Natural killer cell treated with Interleukin-12 subunit alpha and Interleukin-12 subunit beta and Interleukin-15 and Interleukin-18, amount 100 ng/mL, for 72 hours (primary cell): ENCODE results near the gene CLSTN3. TPM values are rescaled to one million over a fixed set of nuclear protein-coding genes. Genes with fewer than 3 reads are reported as not detected.

Source experiments
- ATAC-seq, 2 donors: fragments of 150-1000 bp; cut with Tn5 transposase in 1 of 2; sonication (Bioruptor Pico), chemical (Tn5 transposase) in 1 of 2; 2 replicates each; pipeline ENCODE4 v1.10.0; 2021
- DNase-seq: peaks from one replicate; pipeline ENCODE4 v3.0.0; 2022; ENCODE audit warnings: low spot score
- H3K27ac Mint-ChIP-seq, 2 donors: 1 replicate in 1 of 2; 2 replicates in 1 of 2; pipeline ENCODE4 v1.8.0; 2022; ENCODE audit warnings: mixed read lengths in 2 of 2, mild to moderate bottlenecking in 1 of 2, moderate library complexity in 1 of 2
- H3K27me3 Mint-ChIP-seq, 2 donors: 1 replicate in 1 of 2; 2 replicates in 1 of 2; pipeline ENCODE4 v1.8.0; 2022; ENCODE audit warnings: mixed read lengths in 2 of 2
- H3K36me3 Mint-ChIP-seq: one replicate; pipeline ENCODE4 v1.8.0; 2022; ENCODE audit warnings: mixed read lengths
- H3K4me1 Mint-ChIP-seq, 2 donors: 1 replicate in 1 of 2; 2 replicates in 1 of 2; pipeline ENCODE4 v1.8.0; 2022; ENCODE audit warnings: low read depth in 2 of 2, mixed read lengths in 2 of 2, mild to moderate bottlenecking in 1 of 2
- H3K4me3 Mint-ChIP-seq: one replicate; pipeline ENCODE4 v1.8.0; 2022; ENCODE audit warnings: mixed read lengths
- H3K9me3 Mint-ChIP-seq: 2 replicates; pipeline ENCODE4 v1.8.0; 2022; ENCODE audit warnings: mixed read lengths
- total RNA-seq, 2 donors: library from RNA; stranded (reverse); gene quantifications; one replicate each; pipeline ENCODE4 v1.2.3, GENCODE V29; 2022

The CLSTN3 gene
- total RNA-seq, 2 donors from 2014 or later = 36.3 to 40.0 TPM

DNA sequence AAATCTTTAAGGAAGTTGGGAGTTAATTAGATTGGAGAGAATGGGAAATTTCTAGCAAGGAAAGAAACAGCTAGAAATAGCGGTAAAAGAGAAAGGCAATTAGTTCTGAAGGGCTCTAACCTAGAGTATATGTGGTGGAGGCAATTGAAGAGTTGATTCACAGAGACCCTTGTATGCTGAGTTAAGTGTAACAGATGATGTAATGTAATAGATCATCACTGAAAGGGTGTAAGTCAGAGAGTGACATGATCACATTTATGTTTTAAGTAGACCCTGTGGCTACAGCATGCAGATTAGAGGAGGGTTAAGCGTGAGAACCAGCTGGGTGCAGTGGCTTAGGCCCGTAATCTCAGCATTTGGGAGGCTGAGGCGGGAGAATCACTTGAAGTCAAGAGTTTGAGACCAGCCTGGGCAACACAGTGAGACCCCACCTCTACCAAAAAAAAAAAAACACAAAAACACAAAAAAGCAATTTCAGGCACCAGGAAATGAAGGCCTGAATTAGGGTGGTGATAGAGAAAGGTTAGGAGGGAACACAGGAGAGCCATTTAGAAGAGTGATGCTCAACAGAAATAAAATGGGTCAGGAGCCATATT, 4.4 kb upstream of the CLSTN3 start:
- H3K4me1 Mint-ChIP-seq = peaks cover 11 to 25% of the 10 kb centered on the region in 2 donors
- no peaks in the 10 kb centered on the region for H3K9me3 Mint-ChIP-seq
- ATAC-seq (no peak), DNase-seq (no peak)
- H3K27ac Mint-ChIP-seq = peak overlapping the region in 1 of 2 donors; percentile 42
- H3K4me3 Mint-ChIP-seq = no peak overlapping the region
- no peaks in the 10 kb centered on the region for H3K36me3 Mint-ChIP-seq
- no peaks in the 10 kb centered on the region for H3K27me3 Mint-ChIP-seq

DNA sequence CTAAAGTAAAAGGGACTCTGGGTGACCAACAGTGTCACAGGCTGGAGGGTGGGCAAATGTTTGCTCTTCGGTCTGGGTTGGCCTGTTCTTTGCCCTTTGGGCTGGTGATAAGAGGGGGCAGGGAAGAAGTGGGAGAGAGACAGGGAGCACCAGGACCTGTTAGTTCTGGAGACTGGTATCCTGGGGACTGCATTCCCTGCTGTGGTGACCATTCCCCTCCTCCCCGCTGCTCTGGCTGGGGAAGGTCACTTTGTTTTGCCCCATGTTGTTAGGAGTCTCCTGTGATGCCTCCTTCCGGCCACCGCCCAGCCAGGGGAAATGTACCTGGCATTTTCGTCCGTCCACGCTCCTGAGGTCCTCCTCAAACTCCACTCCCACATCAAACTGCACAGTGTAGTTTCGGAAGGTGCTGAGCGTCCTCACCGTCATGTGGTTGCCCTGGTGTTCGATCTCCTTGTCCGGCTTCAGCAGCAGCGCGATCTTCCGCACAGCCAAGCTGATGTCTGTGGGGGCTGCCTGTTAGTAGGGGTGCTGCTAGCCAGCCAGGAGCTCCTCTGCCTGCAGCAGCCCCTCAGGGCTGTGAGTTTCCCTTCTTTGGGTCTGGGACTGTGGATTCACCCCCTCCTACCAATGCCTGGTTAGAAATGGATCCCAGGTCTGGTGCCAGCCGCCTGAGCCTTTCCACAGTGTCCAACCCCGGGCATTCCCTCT, 2.1 kb upstream of the CLSTN3 start:
- no peak for ATAC-seq
- Mint-ChIP-seq H3K4me1 (peaks cover 30 to 45% of the 10 kb centered on the region in 2 donors), H3K27ac (no peak overlapping the region), H3K9me3 (no peaks in the 10 kb centered on the region), H3K4me3 (peak overlapping the region; percentile 100), H3K27me3 (no peaks in the 10 kb centered on the region), H3K36me3 (no peaks in the 10 kb centered on the region)
- DNase-seq = no peak

GRCh38 chr12:7128681-7129286, 1.4 kb upstream of the CLSTN3 start, which contains the start of gene RBP5:
RBP5 (minus strand) TSS chr12:7128889; CDS start chr12:7128775, 114 bp downstream.
- Mint-ChIP-seq H3K4me1 (peaks cover 30 to 45% of the 10 kb centered on the region in 2 donors), H3K4me3 (peak within 1 kb of the TSS; percentile 100), H3K27me3 (no peaks in the 10 kb centered on the region), H3K27ac (peak within 1 kb of the TSS in 1 of 2 donors; percentile 93), H3K9me3 (no peaks in the 10 kb centered on the region), H3K36me3 (no peaks in the 10 kb centered on the region)
- DNase-seq (no peak), ATAC-seq (no peak)

- Mint-ChIP-seq H3K4me1 (peaks cover 30 to 45% of the 10 kb centered on the region in 2 donors), H3K36me3 (no peaks in the 10 kb centered on the region), H3K4me3 (peak overlapping the region; percentile 100), H3K9me3 (no peaks in the 10 kb centered on the region), H3K27ac (peak overlapping the region in 1 of 2 donors; percentile 93), H3K27me3 (no peaks in the 10 kb centered on the region)
- no peak for DNase-seq
- ATAC-seq = no peak
These were observed 792 bp upstream of the CLSTN3 start for GRCh38 chr12:7129287-7129871.

- Mint-ChIP-seq H3K36me3 (no peaks in the 10 kb centered on the region), H3K4me3 (peak overlapping the region; percentile 100), H3K27ac (peak overlapping the region; percentile 76 to 93), H3K4me1 (peaks cover 30 to 42% of the 10 kb centered on the region in 2 donors), H3K9me3 (no peaks in the 10 kb centered on the region), H3K27me3 (no peaks in the 10 kb centered on the region)
- DNase-seq (peak; percentile 79), ATAC-seq (peak; percentile 67 to 69)
These were observed 730 bp downstream of the CLSTN3 start for GRCh38 chr12:7130701-7131501.

- no peaks in the 10 kb centered on the region for H3K9me3 Mint-ChIP-seq
- no peaks in the 10 kb centered on the region for H3K36me3 Mint-ChIP-seq
- DNase-seq = no peak
- no peaks in the 10 kb centered on the region for H3K27me3 Mint-ChIP-seq
- H3K4me1 Mint-ChIP-seq = peaks cover 30 to 42% of the 10 kb centered on the region in 2 donors
- H3K27ac Mint-ChIP-seq = peak overlapping the region; percentile 76 to 93
- H3K4me3 Mint-ChIP-seq = peak overlapping the region; percentile 100
- peak in 1 of 2 donors; percentile 34 for ATAC-seq
These were observed 1.3 kb downstream of the CLSTN3 start for GRCh38 chr12:7131502-7131866.

- no peaks in the 10 kb centered on the region for H3K9me3 Mint-ChIP-seq
- H3K27me3 Mint-ChIP-seq = no peaks in the 10 kb centered on the region
- DNase-seq = no peak
- no peak overlapping the region for H3K27ac Mint-ChIP-seq
- ATAC-seq = no peak
- H3K36me3 Mint-ChIP-seq = no peaks in the 10 kb centered on the region
- no peak overlapping the region for H3K4me3 Mint-ChIP-seq
- peaks cover 25 to 31% of the 10 kb centered on the region in 2 donors for H3K4me1 Mint-ChIP-seq
These were observed 4.4 kb downstream of the CLSTN3 start for GRCh38 chr12:7134396-7135166.

GRCh38 chr12:7136071-7136470, 5.9 kb downstream of the CLSTN3 start:
- Mint-ChIP-seq H3K36me3 (no peaks in the 10 kb centered on the region), H3K9me3 (no peaks in the 10 kb centered on the region), H3K4me3 (no peak overlapping the region), H3K27ac (no peak overlapping the region), H3K27me3 (no peaks in the 10 kb centered on the region), H3K4me1 (peaks cover 16 to 20% of the 10 kb centered on the region in 2 donors)
- no peak for ATAC-seq
- no peak for DNase-seq

- H3K27ac Mint-ChIP-seq = no peak overlapping the region
- no peak for DNase-seq
- H3K27me3 Mint-ChIP-seq = no peaks in the 10 kb centered on the region
- ATAC-seq = no peak
- H3K9me3 Mint-ChIP-seq = no peaks in the 10 kb centered on the region
- no peaks in the 10 kb centered on the region for H3K36me3 Mint-ChIP-seq
- H3K4me1 Mint-ChIP-seq = peaks cover 11 to 14% of the 10 kb centered on the region in 2 donors
- H3K4me3 Mint-ChIP-seq = no peak overlapping the region
These were observed 6.5 kb downstream of the CLSTN3 start for GRCh38 chr12:7136676-7137075.

DNA sequence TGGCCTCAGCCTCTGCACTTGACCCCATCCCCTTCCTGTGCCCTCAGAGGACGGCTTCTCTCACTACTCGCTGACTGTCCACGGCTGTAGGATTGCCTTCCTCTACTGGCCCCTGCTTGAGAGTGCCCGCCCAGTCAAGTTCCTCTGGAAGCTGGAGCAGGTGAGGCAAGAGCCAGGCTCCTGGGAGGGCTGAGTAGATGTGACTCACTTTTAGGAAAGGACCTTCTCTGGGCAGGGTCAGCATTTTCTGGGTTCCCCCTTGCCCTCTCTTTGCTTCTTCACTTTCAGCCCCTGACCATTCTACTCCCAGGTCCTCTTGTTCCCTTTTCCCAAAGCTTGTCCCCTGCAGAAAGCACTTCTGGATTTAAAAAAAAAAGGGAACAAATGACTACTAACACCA, 7.7 kb downstream of the CLSTN3 start:
- Mint-ChIP-seq H3K4me3 (no peak overlapping the region), H3K27ac (no peak overlapping the region), H3K27me3 (no peaks in the 10 kb centered on the region), H3K36me3 (no peaks in the 10 kb centered on the region), H3K9me3 (no peaks in the 10 kb centered on the region), H3K4me1 (peaks cover 3 to 6% of the 10 kb centered on the region in 2 donors)
- DNase-seq (no peak), ATAC-seq (no peak)

GRCh38 chr12:7139200-7139599, 9.0 kb downstream of the CLSTN3 start:
- no peak for ATAC-seq
- H3K9me3 Mint-ChIP-seq = no peaks in the 10 kb centered on the region
- no peaks in the 10 kb centered on the region for H3K36me3 Mint-ChIP-seq
- no peak for DNase-seq
- peaks cover 3 to 6% of the 10 kb centered on the region in 2 donors for H3K4me1 Mint-ChIP-seq
- H3K27me3 Mint-ChIP-seq = no peaks in the 10 kb centered on the region
- no peak overlapping the region for H3K4me3 Mint-ChIP-seq
- no peak overlapping the region for H3K27ac Mint-ChIP-seq

DNA sequence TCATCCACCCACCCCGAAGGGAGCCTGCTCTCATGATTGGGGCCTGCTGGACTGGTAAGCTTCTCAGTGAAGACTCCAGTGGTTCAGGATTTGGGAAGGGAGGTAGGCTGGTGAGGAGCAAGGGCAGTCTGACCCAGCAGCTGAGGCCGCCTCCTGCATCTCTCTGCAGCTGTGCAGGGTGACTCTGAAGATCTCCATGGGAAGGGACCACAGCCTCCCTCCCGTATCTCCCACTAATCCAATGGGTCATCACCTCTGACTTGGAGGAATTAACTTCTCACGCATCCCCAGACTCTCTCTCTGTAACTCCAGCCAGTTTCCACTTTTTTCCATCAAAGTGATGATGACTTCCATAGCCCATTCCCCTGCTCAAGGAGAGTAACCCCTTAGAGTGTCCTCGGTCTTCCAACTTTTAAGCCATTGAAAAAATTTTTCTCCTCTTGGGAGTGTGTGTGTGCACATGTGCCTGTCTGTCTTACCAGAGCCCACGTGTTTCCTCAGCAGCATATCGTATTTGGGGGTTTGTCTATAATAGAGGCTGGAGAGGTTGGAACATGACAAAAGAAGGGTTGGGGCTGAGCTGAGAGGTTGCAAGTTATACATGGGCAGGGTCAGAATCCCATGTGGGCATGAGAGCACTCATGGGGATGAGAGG, 11.3 kb downstream of the CLSTN3 start:
- Mint-ChIP-seq H3K4me3 (no peak overlapping the region), H3K27me3 (no peaks in the 10 kb centered on the region), H3K27ac (no peak overlapping the region), H3K9me3 (no peaks in the 10 kb centered on the region), H3K4me1 (peaks cover 0 to 6% of the 10 kb centered on the region in 2 donors), H3K36me3 (no peaks in the 10 kb centered on the region)
- DNase-seq = peak; percentile 22
- no peak for ATAC-seq
